Measurements from ENCODE around the gene HIPK3.

The HIPK3 gene

GRCh38 chr11:33292311-33292710 lies 35.1 kb downstream of the HIPK3 start:
- Histone ChIP-seq H3K4me3 (replicated peaks; ENCODE audit: insufficient read depth, low read length) (no peak overlapping the region), H3K27me3 (ENCODE audit: insufficient read depth, poor library complexity, severe bottlenecking) (no peaks in the 10 kb centered on the region), H3K27ac (replicated peaks) (no peak overlapping the region)
- DNase-seq (ENCODE audit: low read depth in 1 of 2, low spot score in 1 of 2) = no peak
- TF ChIP-seq SPI1 (IDR thresholded peaks at IDR 0.05; ENCODE audit: borderline replicate concordance, low read depth) (no peak), REST (IDR thresholded peaks at IDR 0.05; ENCODE audit: insufficient replicate concordance, low read depth) (no peak), CTCF (IDR thresholded peaks at IDR 0.05; ENCODE audit: insufficient read depth, low read length) (no peak), GABPA (IDR thresholded peaks at IDR 0.05; ENCODE audit: low read depth) (no peak), POLR2AphosphoS5 (IDR thresholded peaks at IDR 0.05; ENCODE audit: low read depth) (no peak)

GRCh38 chr11:33294224-33294623 lies 37.0 kb downstream of the HIPK3 start:
- no peak for TF ChIP-seq REST (IDR thresholded peaks at IDR 0.05; ENCODE audit: insufficient replicate concordance, low read depth)
- no peak for TF ChIP-seq CTCF (IDR thresholded peaks at IDR 0.05; ENCODE audit: insufficient read depth, low read length)
- no peak for TF ChIP-seq SPI1 (IDR thresholded peaks at IDR 0.05; ENCODE audit: borderline replicate concordance, low read depth)
- TF ChIP-seq POLR2AphosphoS5 (IDR thresholded peaks at IDR 0.05; ENCODE audit: low read depth) = no peak
- no peak for TF ChIP-seq GABPA (IDR thresholded peaks at IDR 0.05; ENCODE audit: low read depth)
- DNase-seq (ENCODE audit: low read depth in 1 of 2, low spot score in 1 of 2) = no peak
- no peaks in the 10 kb centered on the region for H3K27me3 ChIP-seq (ENCODE audit: insufficient read depth, poor library complexity, severe bottlenecking)
- H3K4me3 ChIP-seq (replicated peaks; ENCODE audit: insufficient read depth, low read length) = no peak overlapping the region
- no peak overlapping the region for H3K27ac ChIP-seq (replicated peaks)

- no peak for TF ChIP-seq SPI1 (IDR thresholded peaks at IDR 0.05; ENCODE audit: borderline replicate concordance, low read depth)
- DNase-seq (ENCODE audit: low read depth in 1 of 2, low spot score in 1 of 2) = no peak
- no peak overlapping the region for H3K27ac ChIP-seq (replicated peaks)
Measured at GRCh38 chr11:33294797-33295196, 37.6 kb downstream of the HIPK3 start.

GRCh38 chr11:33296695-33297094 lies 39.5 kb downstream of the HIPK3 start:
- no peaks in the 10 kb centered on the region for H3K27me3 ChIP-seq (ENCODE audit: insufficient read depth, poor library complexity, severe bottlenecking)
- TF ChIP-seq GABPA (IDR thresholded peaks at IDR 0.05; ENCODE audit: low read depth) (no peak), CTCF (IDR thresholded peaks at IDR 0.05; ENCODE audit: insufficient read depth, low read length) (no peak), SPI1 (IDR thresholded peaks at IDR 0.05; ENCODE audit: borderline replicate concordance, low read depth) (no peak), POLR2AphosphoS5 (IDR thresholded peaks at IDR 0.05; ENCODE audit: low read depth) (no peak), REST (IDR thresholded peaks at IDR 0.05; ENCODE audit: insufficient replicate concordance, low read depth) (no peak)
- no peak overlapping the region for H3K4me3 ChIP-seq (replicated peaks; ENCODE audit: insufficient read depth, low read length)
- H3K27ac ChIP-seq (replicated peaks) = no peak overlapping the region
- no peak for DNase-seq (ENCODE audit: low read depth in 1 of 2, low spot score in 1 of 2)

More at GRCh38 chr11:33294797-33295196, 37.6 kb downstream of the HIPK3 start:
- no peaks in the 10 kb centered on the region for H3K27me3 ChIP-seq (ENCODE audit: insufficient read depth, poor library complexity, severe bottlenecking)
- no peak overlapping the region for H3K4me3 ChIP-seq (replicated peaks; ENCODE audit: insufficient read depth, low read length)
